Measurements from ENCODE around the gene BIRC3.
A peak's percentile ranks its signal among the peaks of the same experiment; 100 is the strongest.

BIRC3 gene

GRCh38 chr11:102317099-102317767 is at the start of gene BIRC3:
TSS of gene BIRC3 (plus strand) at chr11:102317484. CDS start at chr11:102324510, 7,026 bp downstream.
- no peak within 1 kb of the TSS for H3K27ac ChIP-seq
- no peak for DNase-seq (ENCODE audit: low read depth, low spot score)
- H3K36me3 ChIP-seq (ENCODE audit: insufficient read depth, low read length): no peaks in the 10 kb centered on the region
- peak within 1 kb of the TSS; percentile 74 for H3K4me3 ChIP-seq
- TF ChIP-seq POLR2AphosphoS5 (IDR thresholded peaks at IDR 0.05; ENCODE audit: borderline replicate concordance, low read depth, low read length) (no peak), EZH2 (IDR thresholded peaks at IDR 0.05) (no peak), FOXP2 (optimal IDR thresholded peaks at IDR 0.05; ENCODE audit: control extremely low read depth, extremely low read length, insufficient read depth) (no peak)
- no peaks in the 10 kb centered on the region for H3K9me3 ChIP-seq (ENCODE audit: low read depth, low read length)
- H3K9ac ChIP-seq (ENCODE audit: insufficient read length): no peak within 1 kb of the TSS

DNA sequence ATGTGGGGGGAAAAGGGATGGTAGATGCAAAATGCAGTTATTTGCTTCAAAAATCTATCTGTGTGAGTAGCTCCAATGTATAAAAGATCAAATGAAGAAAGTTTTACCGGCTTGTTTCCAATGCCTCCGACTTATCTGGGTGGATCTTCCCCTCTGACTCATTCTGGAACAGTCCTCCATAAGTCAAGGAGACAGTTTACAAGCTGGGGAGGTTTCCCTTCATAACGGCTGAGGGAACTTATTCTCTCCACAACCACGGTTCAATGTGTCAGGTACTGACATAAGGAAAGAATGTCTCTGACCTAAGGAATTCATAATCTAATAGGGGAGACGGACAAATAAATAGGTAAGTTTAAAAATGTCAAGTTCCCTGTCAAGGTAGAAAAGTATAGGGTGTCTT is 49.7 kb upstream of the BIRC3 start:
- Histone ChIP-seq H3K9ac (ENCODE audit: insufficient read length) (no peak overlapping the region), H3K36me3 (ENCODE audit: insufficient read depth, low read length) (no peaks in the 10 kb centered on the region), H3K9me3 (ENCODE audit: low read depth, low read length) (no peaks in the 10 kb centered on the region), H3K4me3 (no peak overlapping the region), H3K27ac (no peak overlapping the region)
- TF ChIP-seq POLR2AphosphoS5 (IDR thresholded peaks at IDR 0.05; ENCODE audit: borderline replicate concordance, low read depth, low read length) (no peak), EZH2 (IDR thresholded peaks at IDR 0.05) (no peak), FOXP2 (optimal IDR thresholded peaks at IDR 0.05; ENCODE audit: control extremely low read depth, extremely low read length, insufficient read depth) (no peak)
- no peak for DNase-seq (ENCODE audit: low read depth, low spot score)

DNA sequence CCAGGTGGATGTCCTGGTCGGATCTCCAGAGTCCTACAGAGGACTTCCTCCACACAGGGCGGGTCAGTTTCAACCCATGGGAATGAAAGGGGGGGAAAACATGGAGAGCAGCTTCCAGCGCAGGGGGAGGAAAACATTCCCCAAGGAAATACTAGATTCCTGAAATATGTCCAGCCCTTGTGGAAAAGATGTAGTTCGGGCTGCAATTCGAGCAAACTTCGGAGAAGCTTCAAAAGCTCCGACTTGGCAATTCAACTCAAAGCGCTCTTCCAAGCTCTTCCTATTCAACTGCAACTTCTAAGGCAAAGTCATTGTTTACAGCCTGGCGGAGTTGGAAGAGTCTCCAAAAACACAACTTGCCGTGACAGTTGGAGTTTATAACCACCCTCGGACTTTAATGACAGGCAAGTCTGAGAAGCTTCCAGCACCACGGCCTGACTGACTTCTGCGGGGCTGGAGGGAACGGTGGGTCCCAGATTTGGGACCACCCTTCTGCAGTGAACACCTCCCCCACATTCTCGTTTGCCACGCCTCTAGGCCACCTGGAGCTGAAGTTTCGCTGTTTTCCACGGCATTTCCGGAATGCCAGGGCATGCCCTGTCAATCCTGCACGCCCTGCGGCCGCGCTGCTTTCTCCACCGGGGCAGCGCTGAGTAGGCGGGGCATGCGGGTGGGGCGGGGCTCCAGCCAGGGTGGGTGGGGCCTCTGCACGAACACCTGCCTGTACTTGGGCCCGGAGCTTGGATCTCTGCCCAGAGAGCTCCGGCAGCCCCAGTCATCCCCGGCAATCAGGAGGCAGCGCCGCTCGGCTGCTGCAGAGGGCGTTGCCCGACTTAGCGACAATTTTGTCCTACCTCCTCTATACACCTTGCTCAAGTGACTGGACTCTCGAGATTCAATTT is 49.0 kb upstream of the BIRC3 start:
- no peak overlapping the region for H3K9ac ChIP-seq (ENCODE audit: insufficient read length)
- TF ChIP-seq EZH2 (IDR thresholded peaks at IDR 0.05) (no peak), FOXP2 (optimal IDR thresholded peaks at IDR 0.05; ENCODE audit: control extremely low read depth, extremely low read length, insufficient read depth) (no peak), POLR2AphosphoS5 (IDR thresholded peaks at IDR 0.05; ENCODE audit: borderline replicate concordance, low read depth, low read length) (no peak)
- no peaks in the 10 kb centered on the region for H3K9me3 ChIP-seq (ENCODE audit: low read depth, low read length)
- no peaks in the 10 kb centered on the region for H3K36me3 ChIP-seq (ENCODE audit: insufficient read depth, low read length)
- H3K4me3 ChIP-seq: peak overlapping the region; percentile 71
- DNase-seq (ENCODE audit: low read depth, low spot score): no peak
- no peak overlapping the region for H3K27ac ChIP-seq

GRCh38 chr11:102268985-102269470 is 48.3 kb upstream of the BIRC3 start:
- DNase-seq (ENCODE audit: low read depth, low spot score): no peak
- TF ChIP-seq POLR2AphosphoS5 (IDR thresholded peaks at IDR 0.05; ENCODE audit: borderline replicate concordance, low read depth, low read length) (no peak), FOXP2 (optimal IDR thresholded peaks at IDR 0.05; ENCODE audit: control extremely low read depth, extremely low read length, insufficient read depth) (no peak), EZH2 (IDR thresholded peaks at IDR 0.05) (no peak)
- Histone ChIP-seq H3K9me3 (ENCODE audit: low read depth, low read length) (no peaks in the 10 kb centered on the region), H3K27ac (no peak overlapping the region), H3K4me3 (peak overlapping the region; percentile 71), H3K9ac (ENCODE audit: insufficient read length) (no peak overlapping the region), H3K36me3 (ENCODE audit: insufficient read depth, low read length) (no peaks in the 10 kb centered on the region)

DNA sequence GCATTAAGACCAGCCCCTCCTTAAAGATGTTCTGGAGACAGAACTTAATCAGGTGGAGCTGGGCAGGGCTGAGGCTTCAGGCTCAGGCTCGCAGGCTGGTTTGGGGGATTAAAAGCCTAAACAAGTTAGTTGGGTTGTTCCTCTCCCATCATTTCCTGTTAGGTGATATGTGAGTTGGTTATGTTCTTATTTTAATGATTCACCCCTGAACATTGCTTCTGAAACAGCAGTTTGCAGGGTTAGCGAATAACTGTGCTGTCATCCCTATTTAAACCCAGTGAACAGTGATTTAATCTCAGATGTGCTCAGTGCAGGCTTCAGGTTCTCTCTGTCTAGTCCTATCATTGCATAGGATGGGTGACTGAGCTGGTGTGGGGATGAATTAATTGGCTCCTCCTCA is 47.4 kb upstream of the BIRC3 start:
- TF ChIP-seq FOXP2 (optimal IDR thresholded peaks at IDR 0.05; ENCODE audit: control extremely low read depth, extremely low read length, insufficient read depth) (no peak), POLR2AphosphoS5 (IDR thresholded peaks at IDR 0.05; ENCODE audit: borderline replicate concordance, low read depth, low read length) (no peak), EZH2 (IDR thresholded peaks at IDR 0.05) (no peak)
- Histone ChIP-seq H3K9ac (ENCODE audit: insufficient read length) (no peak overlapping the region), H3K9me3 (ENCODE audit: low read depth, low read length) (no peaks in the 10 kb centered on the region), H3K4me3 (no peak overlapping the region), H3K27ac (no peak overlapping the region), H3K36me3 (ENCODE audit: insufficient read depth, low read length) (no peaks in the 10 kb centered on the region)
- no peak for DNase-seq (ENCODE audit: low read depth, low spot score)

- DNase-seq (ENCODE audit: low read depth, low spot score): no peak
- TF ChIP-seq FOXP2 (optimal IDR thresholded peaks at IDR 0.05; ENCODE audit: control extremely low read depth, extremely low read length, insufficient read depth) (no peak), POLR2AphosphoS5 (IDR thresholded peaks at IDR 0.05; ENCODE audit: borderline replicate concordance, low read depth, low read length) (no peak), EZH2 (IDR thresholded peaks at IDR 0.05) (no peak)
- H3K4me3 ChIP-seq: no peak overlapping the region
- H3K27ac ChIP-seq: no peak overlapping the region
- H3K9ac ChIP-seq (ENCODE audit: insufficient read length): no peak overlapping the region
- H3K36me3 ChIP-seq (ENCODE audit: insufficient read depth, low read length): no peaks in the 10 kb centered on the region
- no peaks in the 10 kb centered on the region for H3K9me3 ChIP-seq (ENCODE audit: low read depth, low read length)
Measured at GRCh38 chr11:102272047-102272824, 45.0 kb upstream of the BIRC3 start.

DNA sequence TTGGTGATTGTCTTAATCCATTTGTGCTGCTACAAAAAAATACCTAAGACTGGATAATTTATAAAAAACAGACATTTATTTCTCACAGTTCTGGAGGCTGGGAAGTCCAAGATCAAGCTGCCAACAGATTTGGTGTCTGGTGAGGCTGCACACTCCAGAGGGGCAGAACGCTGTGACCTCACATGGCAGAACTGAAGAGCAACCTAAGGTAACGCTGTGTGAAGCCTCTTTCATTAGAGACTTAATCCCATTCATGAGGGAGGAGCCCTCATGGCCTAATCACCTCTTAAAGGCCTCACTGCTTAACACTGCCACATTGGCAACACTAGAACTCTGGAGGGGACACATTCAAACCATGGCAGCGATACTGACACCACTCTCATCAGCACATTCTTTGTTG is 42.7 kb upstream of the BIRC3 start:
- Histone ChIP-seq H3K27ac (no peak overlapping the region), H3K9me3 (ENCODE audit: low read depth, low read length) (no peaks in the 10 kb centered on the region), H3K9ac (ENCODE audit: insufficient read length) (no peak overlapping the region), H3K36me3 (ENCODE audit: insufficient read depth, low read length) (no peaks in the 10 kb centered on the region), H3K4me3 (no peak overlapping the region)
- TF ChIP-seq FOXP2 (optimal IDR thresholded peaks at IDR 0.05; ENCODE audit: control extremely low read depth, extremely low read length, insufficient read depth) (no peak), POLR2AphosphoS5 (IDR thresholded peaks at IDR 0.05; ENCODE audit: borderline replicate concordance, low read depth, low read length) (no peak), EZH2 (IDR thresholded peaks at IDR 0.05) (no peak)
- no peak for DNase-seq (ENCODE audit: low read depth, low spot score)

DNA sequence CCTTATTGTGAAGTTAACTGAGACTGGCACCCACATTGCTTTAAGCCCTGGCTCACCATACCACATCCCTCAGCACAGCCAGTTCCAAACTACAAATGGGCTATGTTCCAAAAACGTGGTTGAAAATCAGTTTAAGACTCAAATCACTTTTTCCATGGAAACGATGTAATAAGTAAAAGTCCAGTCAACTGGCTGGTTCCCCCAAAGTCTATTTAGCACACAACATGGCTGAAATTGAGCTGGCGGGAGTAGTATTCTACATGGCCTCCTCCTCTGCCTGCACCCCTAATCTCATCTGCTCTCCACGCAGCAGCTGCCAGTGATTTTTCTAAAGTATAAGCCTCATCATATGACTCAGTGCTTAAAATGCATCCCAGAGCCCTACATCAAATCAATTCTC is 40.9 kb upstream of the BIRC3 start:
- DNase-seq (ENCODE audit: low read depth, low spot score): no peak

More for the DNA sequence above, 40.9 kb upstream of the BIRC3 start:
- H3K36me3 ChIP-seq (ENCODE audit: insufficient read depth, low read length): no peaks in the 10 kb centered on the region
- H3K4me3 ChIP-seq: no peak overlapping the region
- H3K27ac ChIP-seq: no peak overlapping the region
- TF ChIP-seq EZH2 (IDR thresholded peaks at IDR 0.05) (no peak), FOXP2 (optimal IDR thresholded peaks at IDR 0.05; ENCODE audit: control extremely low read depth, extremely low read length, insufficient read depth) (no peak), POLR2AphosphoS5 (IDR thresholded peaks at IDR 0.05; ENCODE audit: borderline replicate concordance, low read depth, low read length) (no peak)
- no peaks in the 10 kb centered on the region for H3K9me3 ChIP-seq (ENCODE audit: low read depth, low read length)
- no peak overlapping the region for H3K9ac ChIP-seq (ENCODE audit: insufficient read length)

All from SK-N-MC (cell line).